ENCODE measurements around the gene CACNA1H. TPM values are rescaled to one million over a fixed set of nuclear protein-coding genes. Genes with fewer than 3 reads are reported as not detected.

CACNA1H gene
- total and polyA plus RNA-seq, 2 donors (not counting 3 experiments of a cell fraction or from before 2014, with no cell fraction given), result 0.03 TPM; not detected in 1

- no TSS peak for BruUV-seq (replicated peaks)
- Histone ChIP-seq H3K27ac (ENCODE audit: insufficient read depth, low read depth, low read length) (no peak overlapping the region), H3K9me3 (replicated peaks; ENCODE audit: control insufficient read depth, insufficient read depth, low read length) (no peaks in the 10 kb centered on the region), H3K4me1 (ENCODE audit: control insufficient read depth, extremely low read depth, insufficient read depth, low read length) (no peaks in the 10 kb centered on the region), H3K36me3 (ENCODE audit: control insufficient read depth in 2 of 2, extremely low read depth in 1 of 2, insufficient read depth in 2 of 2, low read length in 2 of 2) (no peaks in the 10 kb centered on the region), H3K4me2 (ENCODE audit: insufficient read depth, low read length) (no peak overlapping the region), H3K79me2 (ENCODE audit: control insufficient read depth, insufficient read depth, low read length) (no peaks in the 10 kb centered on the region), H3K9me1 (replicated peaks; ENCODE audit: control insufficient read depth, extremely low read depth, insufficient read depth, low read length) (no peaks in the 10 kb centered on the region), H4K20me1 (replicated peaks; ENCODE audit: control insufficient read depth, extremely low read depth, insufficient read depth, low read length) (no peaks in the 10 kb centered on the region), H3K27me3 (ENCODE audit: control insufficient read depth in 2 of 2, insufficient read depth in 2 of 2, low read length in 2 of 2) (no peaks in the 10 kb centered on the region), H2AFZ (ENCODE audit: low read depth, low read length) (no peak overlapping the region), H3K4me3 (replicated peaks in 1 of 3; ENCODE audit: insufficient read depth in 1 of 3, low read depth in 1 of 3, low read length in 3 of 3) (no peak overlapping the region), H3K9ac (replicated peaks; ENCODE audit: extremely low read depth, insufficient read depth, low read length) (no peak overlapping the region)
- FAIRE-seq, result no peak
- TF ChIP-seq CTCF (IDR thresholded peaks at IDR 0.05; ENCODE audit: extremely low read depth in 1 of 2, insufficient read depth in 1 of 2, low read depth in 1 of 2, low read length in 2 of 2), result no peak
- TF ChIP-seq POLR2AphosphoS5 (IDR thresholded peaks at IDR 0.05; ENCODE audit: insufficient read depth, low read depth, low read length), result no peak
- no peak for TF ChIP-seq POLR2A (IDR thresholded peaks at IDR 0.05; ENCODE audit: low read depth, low read length)
- no peak for TF ChIP-seq MYC (IDR thresholded peaks at IDR 0.05; ENCODE audit: low read depth, low read length)
- intact Hi-C loops (cut with micrococcal nuclease), result no loop called here
- DNase-seq (ENCODE audit: low read depth, low spot score), result no peak
- dilution Hi-C loops (cut with MboI; ENCODE audit: extremely low pct_ligation_motif_present, low sequenced_read_pairs), result no loop called here
- POLR2A ChIA-PET, result no interaction called here
- CTCF ChIA-PET, result no interaction called here
These were observed 35.0 kb upstream of the CACNA1H start for GRCh38 chr16:1117926-1118325.

- POLR2A ChIA-PET, result no interaction called here
- CTCF ChIA-PET, result interaction anchor here (1.7 kb wide), 1 partner anchor 62 kb away, joined by 4 read pairs; no protein-coding TSS in a partner anchor
- Histone ChIP-seq H3K4me2 (ENCODE audit: insufficient read depth, low read length) (no peak overlapping the region), H3K36me3 (ENCODE audit: control insufficient read depth in 2 of 2, extremely low read depth in 1 of 2, insufficient read depth in 2 of 2, low read length in 2 of 2) (no peaks in the 10 kb centered on the region), H3K4me3 (replicated peaks in 1 of 3; ENCODE audit: insufficient read depth in 1 of 3, low read depth in 1 of 3, low read length in 3 of 3) (no peak overlapping the region), H3K79me2 (ENCODE audit: control insufficient read depth, insufficient read depth, low read length) (no peaks in the 10 kb centered on the region), H3K9me3 (replicated peaks; ENCODE audit: control insufficient read depth, insufficient read depth, low read length) (no peaks in the 10 kb centered on the region), H4K20me1 (replicated peaks; ENCODE audit: control insufficient read depth, extremely low read depth, insufficient read depth, low read length) (no peaks in the 10 kb centered on the region), H3K27ac (ENCODE audit: insufficient read depth, low read depth, low read length) (no peak overlapping the region), H2AFZ (ENCODE audit: low read depth, low read length) (no peak overlapping the region), H3K4me1 (ENCODE audit: control insufficient read depth, extremely low read depth, insufficient read depth, low read length) (no peaks in the 10 kb centered on the region), H3K9ac (replicated peaks; ENCODE audit: extremely low read depth, insufficient read depth, low read length) (no peak overlapping the region), H3K9me1 (replicated peaks; ENCODE audit: control insufficient read depth, extremely low read depth, insufficient read depth, low read length) (no peaks in the 10 kb centered on the region), H3K27me3 (ENCODE audit: control insufficient read depth in 2 of 2, insufficient read depth in 2 of 2, low read length in 2 of 2) (no peaks in the 10 kb centered on the region)
- intact Hi-C loops (cut with micrococcal nuclease) (no loop called here), dilution Hi-C loops (cut with MboI; ENCODE audit: extremely low pct_ligation_motif_present, low sequenced_read_pairs) (no loop called here)
- no peak for DNase-seq (ENCODE audit: low read depth, low spot score)
- no TSS peak for BruUV-seq (replicated peaks)
- TF ChIP-seq JUN (IDR thresholded peaks at IDR 0.05; ENCODE audit: borderline replicate concordance, insufficient read depth, insufficient read length, low read depth) (no peak), MYC (IDR thresholded peaks at IDR 0.05; ENCODE audit: low read depth, low read length) (no peak), EZH2 (IDR thresholded peaks at IDR 0.05; ENCODE audit: borderline replicate concordance, low read depth, low read length, severe bottlenecking) (no peak), POLR2A (IDR thresholded peaks at IDR 0.05; ENCODE audit: low read depth, low read length) (no peak), CTCF (IDR thresholded peaks at IDR 0.05; ENCODE audit: extremely low read depth in 1 of 2, insufficient read depth in 1 of 2, low read depth in 1 of 2, low read length in 2 of 2) (no peak), MAX (IDR thresholded peaks at IDR 0.05; ENCODE audit: insufficient read depth, insufficient read length) (no peak), GATA2 (IDR thresholded peaks at IDR 0.05; ENCODE audit: insufficient read depth, insufficient read length, low read depth, low read length) (no peak), FOS (IDR thresholded peaks at IDR 0.05; ENCODE audit: borderline replicate concordance, insufficient read depth, low read length) (no peak), POLR2AphosphoS5 (IDR thresholded peaks at IDR 0.05; ENCODE audit: insufficient read depth, low read depth, low read length) (no peak)
- no peak for FAIRE-seq
These were observed 33.8 kb upstream of the CACNA1H start for GRCh38 chr16:1119129-1119528.

Data from endothelial cell of umbilical vein (primary cell).